Heart right ventricle (tissue), 16 donors: Measurements from ENCODE around the gene RUVBL1. TPM values are rescaled to one million over a fixed set of nuclear protein-coding genes. Genes with fewer than 3 reads are reported as not detected.

Source experiments
- ATAC-seq, 8 donors: fragments of 200-7000 bp; cut with Tn5 transposase; one replicate each; pipeline ENCODE4 v1.9.1; 2020; ENCODE audit warnings: mild to moderate bottlenecking in 8 of 8, moderate library complexity in 8 of 8, moderate number of reproducible peaks in 1 of 8
- DNase-seq, 2 donors: peaks; one replicate each; pipeline ENCODE4 v3.0.0-alpha.2; 2020
- H3K27ac ChIP-seq, 10 donors: fragments of 200-600 bp; sonication (generic) in 2 of 10; one replicate each; pipeline versions ENCODE4 v1.5.0 to v1.8.0; 2020 to 2022; ENCODE audit warnings: mild to moderate bottlenecking in 3 of 10
- H3K27me3 ChIP-seq, 7 donors: fragments of 200-600 bp; one replicate each; pipeline ENCODE4 v1.8.0; 2021 to 2022; ENCODE audit warnings: mild to moderate bottlenecking in 2 of 7
- H3K36me3 ChIP-seq, 9 donors: fragments of 200-600 bp; sonication (generic) in 1 of 9; one replicate each; pipeline versions ENCODE4 v1.5.0 to v1.8.0; 2020 to 2022; ENCODE audit warnings: mild to moderate bottlenecking in 2 of 9
- H3K4me1 ChIP-seq, 9 donors: fragments of 200-600 bp; sonication (generic) in 1 of 9; one replicate each; pipeline versions ENCODE4 v1.5.0 to v1.8.0; 2020 to 2022; ENCODE audit warnings: mild to moderate bottlenecking in 4 of 9
- H3K4me3 ChIP-seq, 10 donors: fragments of 200-600 bp; sonication (generic) in 2 of 10; one replicate each; pipeline versions ENCODE4 v1.5.0 to v1.8.0; 2020 to 2022; ENCODE audit warnings: mild to moderate bottlenecking in 7 of 10, moderate library complexity in 2 of 10
- H3K9me3 ChIP-seq, 11 donors: fragments of 200-600 bp in 10 of 11; sonication (generic) in 2 of 11; one replicate each; pipeline versions ENCODE4 v1.5.0 to v1.8.0; 2013 to 2022; ENCODE audit warnings: mild to moderate bottlenecking in 2 of 11, control low read depth in 1 of 11, moderate library complexity in 1 of 11
- CTCF ChIP-seq, 9 donors: fragments of 200-600 bp; sonication (generic) in 2 of 9; IDR thresholded peaks; one replicate each; pipeline versions ENCODE4 v1.5.0 to v1.8.0; 2021 to 2022; ENCODE audit warnings: antibody characterized with exemption in 9 of 9, mild to moderate bottlenecking in 5 of 9, moderate library complexity in 1 of 9
- WGBS, 2 donors: extraction: QIAGEN DNeasy Blood & Tissue Kit; methylation state at CpG; one replicate each; pipeline ENCODE4 v1.1.7; 2013; ENCODE audit warnings: inconsistent platforms in 1 of 2; 5-methylcytosine and 5-hydroxymethylcytosine counted together
- intact Hi-C, 10 donors: fragments of 100-400 bp; cut with DNase I; formaldehyde crosslinking; loops; one replicate each; pipeline versions ENCODE4 v1.11.1 to v1.14.2; 2022
- long read RNA-seq, 3 donors: library from polyadenylated mRNA; unstranded; transcript quantifications; one replicate each; pipeline ENCODE4 v2.0.0, GENCODE V29; 2020 to 2021
- polyA plus RNA-seq, 2 donors: library from polyadenylated mRNA; stranded (reverse); fragments of 200-250 nt; gene quantifications; one replicate each; pipeline ENCODE4 v1.2.3, GENCODE V29; 2013
- total RNA-seq, 10 donors: library from RNA; stranded (reverse); fragmentation: NEBNext Ultra II Directional in 3 of 10; extraction: Animal tissue kit (Norgen Biotek cat#: 25700) in 3 of 10; gene quantifications; one replicate each; pipeline versions ENCODE4 v1.2.1 to v1.2.4, GENCODE V29; 2021 to 2023
- donor health status: Arrhythmogenic right ventricular cardiomyopathy.
- donor health status: ischemic (EF 13 %, LVEDD 7.1; RV severe dilation, severe dysfunction).
- donor health status: healthy with polysubstance abuse.
- donor health status: DM: no; HTN: yes; CAD: no.
- donor health status: DM: no; HTN: no; CAD: no.
- donor health status: ischemic (EF 25% LVEDD 6.9; RV normal size, moderate dysfunction).
- donor health status: ischemic (EF 25% LVEDD 5.7; RV mildly dilated, moderate dysfunction).
- donor health status: healthy.
- donor health status: DM: yes; HTN: yes; CAD: no.
- donor health status: Ischemic cardiomyopathy.
- donor health status: ischemic (EF 35%, LVEDD 5.7; RV mildly dilated, moderate dysfunction).
- donor health status: nonischemic (EF 11% LVEDD 7.7; RV severe dilation, severe dysfunction).
- donor health status: DM: yes; HTN: yes; CAD: no.
- donor health status: PGD.
- donor health status: ischemic (EF 29% LVEDD 5.4; RV normal size, mild dysfunction).
- donor health status: nonischemic (EF 23%, LVEDD 6.1; RV moderate dilation, normal function).

The RUVBL1 gene
- total RNA-seq (10 to 100 TPM; 23.5 to 34.4 (median 25.6) TPM), polyA plus RNA-seq (10 to 100 TPM in 1 of 2 donors, 1 to 10 TPM in 1; 9.4 to 38.5 TPM)
- long read RNA-seq, donor 1, transcript RUVBL1-201 (11 exons, 1,761 nt) = major isoform, 28 of 38 reads
- long read RNA-seq, donor 1, partial matches to known transcripts = 1 of 38 reads
- long read RNA-seq, donor 1, other reads (novel, unspliced or antisense) = 9 of 38 reads
- long read RNA-seq, donor 2, full-length matches to known transcripts = 27 of 41 reads
- long read RNA-seq, donor 2, partial matches to known transcripts = 1 of 41 reads
- long read RNA-seq, donor 2, other reads (novel, unspliced or antisense) = 13 of 41 reads
- long read RNA-seq, donor 3, transcript RUVBL1-201 (11 exons, 1,761 nt) = major isoform, 46 of 60 reads
- long read RNA-seq, donor 3, partial matches to known transcripts = 0 of 60 reads
- long read RNA-seq, donor 3, other reads (novel, unspliced or antisense) = 14 of 60 reads

- Histone ChIP-seq H3K4me1 (peaks cover 0 to 19% (median 12%) of the 10 kb centered on the region in 9 donors), H3K27ac (peak within 1 kb of the TSS; percentile 9 to 88 (median 82)), H3K9me3 (peaks cover 0 to 3% (median 0%) of the 10 kb centered on the region in 11 donors), H3K27me3 (no peaks in the 10 kb centered on the region), H3K36me3 (peaks cover 0 to 5% (median 0%) of the 10 kb centered on the region in 9 donors), H3K4me3 (peak within 1 kb of the TSS; percentile 64 to 96 (median 82))
- intact Hi-C loops = loop anchor here in 2 of 10 donors (1.0 to 2.0 kb wide), 2 partner anchors 29 to 30 kb away; partner anchors contain the start of gene EEFSEC (in 2 of the 2)
- DNase-seq (peak; percentile 97 to 98), ATAC-seq (peak; percentile 100)
- TF ChIP-seq CTCF (IDR thresholded peaks at IDR 0.05) = no peak
- 2% methylated on average over 47 of the region's 47 CpGs for WGBS, 2 donors
Measured at GRCh38 chr3:128123538-128124368, at the start of gene RUVBL1. Gene RUVBL1, minus strand, starts transcription at chr3:128123812. Its CDS starts 88 bp downstream, at chr3:128123724.

- no peak for DNase-seq
- H3K36me3 ChIP-seq = no peaks in the 10 kb centered on the region
- no peak overlapping the region for H3K4me3 ChIP-seq
- no peak for TF ChIP-seq CTCF (IDR thresholded peaks at IDR 0.05)
- intact Hi-C loops = loop anchor here (5.0 to 10.0 kb wide), 8 partner anchors 142 to 434 kb away; partner anchors contain the start of gene GATA2 (in 3 of the 10)
- H3K27me3 ChIP-seq = no peaks in the 10 kb centered on the region
- H3K27ac ChIP-seq = peak overlapping the region in 4 of 10 donors; percentile 20 to 64 (median 45)
- no peak for ATAC-seq
- H3K9me3 ChIP-seq = no peaks in the 10 kb centered on the region
- H3K4me1 ChIP-seq = peaks cover 11 to 85% (median 61%) of the 10 kb centered on the region in 9 donors
- WGBS, 2 donors = 76 to 85% methylated on average over 8 of the region's 8 CpGs
Measured at GRCh38 chr3:128173200-128173599, 49.6 kb upstream of the RUVBL1 start.

- Histone ChIP-seq H3K4me3 (no peak overlapping the region), H3K9me3 (no peaks in the 10 kb centered on the region), H3K4me1 (peaks cover 11 to 80% (median 54%) of the 10 kb centered on the region in 9 donors), H3K36me3 (peaks cover 0 to 3% (median 0%) of the 10 kb centered on the region in 9 donors), H3K27me3 (no peaks in the 10 kb centered on the region), H3K27ac (no peak overlapping the region)
- intact Hi-C loops = loop anchor here (2.0 to 10.0 kb wide), 9 partner anchors 144 to 436 kb away; partner anchors contain the start of gene GATA2 (in 3 of the 10)
- DNase-seq (peak; percentile 23 to 70), ATAC-seq (peak in 7 of 8 donors; percentile 66 to 76 (median 72))
- TF ChIP-seq CTCF (IDR thresholded peaks at IDR 0.05) = peak; percentile 30 to 87 (median 71)
- 15 to 18% methylated on average over 5 of the region's 5 CpGs for WGBS, 2 donors
Measured at GRCh38 chr3:128170866-128171516, 47.4 kb upstream of the RUVBL1 start.
